ENCODE measurements around the gene RPP38.

DNA sequence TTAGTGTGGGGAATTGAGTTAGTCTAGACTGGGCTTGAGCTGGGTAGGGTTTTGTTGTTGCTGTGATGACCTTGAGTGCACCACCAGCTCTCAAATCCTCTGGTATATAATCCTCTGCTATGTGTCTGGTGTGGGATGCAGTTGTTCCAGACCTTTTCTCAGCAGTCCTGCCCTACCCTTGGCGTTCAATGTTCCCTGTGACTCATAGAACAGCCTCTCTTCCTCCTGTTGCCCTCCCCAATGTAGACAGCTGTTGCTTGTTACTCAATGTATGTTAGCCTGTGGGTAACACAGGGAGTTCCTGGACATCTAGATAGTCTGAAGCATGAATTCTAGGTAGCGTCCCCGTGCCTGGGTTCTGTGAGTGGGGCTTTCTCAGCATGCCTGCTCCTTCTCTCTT is 28.4 kb upstream of the RPP38 start:
- TF ChIP-seq HDAC6 (IDR thresholded peaks at IDR 0.05; ENCODE audit: low read depth, low read length) (no peak), CREM (IDR thresholded peaks at IDR 0.05) (no peak), CREM (CRISPR knock-in tag; IDR thresholded peaks at IDR 0.05) (no peak), MXD4 (CRISPR knock-in tag; IDR thresholded peaks at IDR 0.05) (no peak), CEBPG (CRISPR knock-in tag; IDR thresholded peaks at IDR 0.05) (no peak), DMAP1 (CRISPR knock-in tag; IDR thresholded peaks at IDR 0.05) (no peak), CTCF (CRISPR knock-in tag; IDR thresholded peaks at IDR 0.05) (no peak)
- TF ChIP-seq, protein P1, sequence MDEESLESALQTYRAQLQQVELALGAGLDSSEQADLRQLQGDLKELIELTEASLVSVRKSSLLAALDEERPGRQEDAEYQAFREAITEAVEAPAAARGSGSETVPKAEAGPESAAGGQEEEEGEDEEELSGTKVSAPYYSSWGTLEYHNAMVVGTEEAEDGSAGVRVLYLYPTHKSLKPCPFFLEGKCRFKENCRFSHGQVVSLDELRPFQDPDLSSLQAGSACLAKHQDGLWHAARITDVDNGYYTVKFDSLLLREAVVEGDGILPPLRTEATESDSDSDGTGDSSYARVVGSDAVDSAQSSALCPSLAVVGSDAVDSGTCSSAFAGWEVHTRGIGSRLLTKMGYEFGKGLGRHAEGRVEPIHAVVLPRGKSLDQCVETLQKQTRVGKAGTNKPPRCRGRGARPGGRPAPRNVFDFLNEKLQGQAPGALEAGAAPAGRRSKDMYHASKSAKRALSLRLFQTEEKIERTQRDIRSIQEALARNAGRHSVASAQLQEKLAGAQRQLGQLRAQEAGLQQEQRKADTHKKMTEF (CRISPR knock-in tag; IDR thresholded peaks at IDR 0.05), result no peak
